Activated CD8-positive, alpha-beta memory T cell treated with anti-CD3 and anti-CD28 coated beads, Interleukin-2, amount 50 U/mL, for 24 hours (primary cell): ENCODE measurements around the gene THSD7A.
"Not testable (repeated sequence)": the region's sequence is repeated elsewhere in the genome, so short reads cannot be mapped to it uniquely, and the experiment has no call there.

Experiments used
- DNase-seq: peaks from one replicate; pipeline ENCODE4 v3.0.0-alpha.2; 2020; ENCODE audit errors: extremely low read depth

Gene THSD7A

GRCh38 chr7:11521964-11522499, 310.0 kb downstream of the THSD7A start:
- DNase-seq, result not testable (repeated sequence)

GRCh38 chr7:11517853-11518252, 314.1 kb downstream of the THSD7A start:
- DNase-seq, result no peak

GRCh38 chr7:11516328-11516727, 315.7 kb downstream of the THSD7A start:
- DNase-seq, result no peak

- no peak for DNase-seq
These were observed 318.5 kb downstream of the THSD7A start for GRCh38 chr7:11513460-11513859.

GRCh38 chr7:11507929-11508328, 324.1 kb downstream of the THSD7A start:
- DNase-seq, result no peak

GRCh38 chr7:11506417-11506816, 325.6 kb downstream of the THSD7A start:
- no peak for DNase-seq

- no peak for DNase-seq
These were observed 326.5 kb downstream of the THSD7A start for GRCh38 chr7:11505471-11505985.

GRCh38 chr7:11492307-11492706, 339.7 kb downstream of the THSD7A start:
- DNase-seq, result no peak

GRCh38 chr7:11491811-11492210, 340.2 kb downstream of the THSD7A start:
- no peak for DNase-seq

- DNase-seq, result no peak
These were observed 342.7 kb downstream of the THSD7A start for GRCh38 chr7:11489280-11489679.

- no peak for DNase-seq
These were observed 345.7 kb downstream of the THSD7A start for GRCh38 chr7:11486271-11486670.

- no peak for DNase-seq
These were observed 346.4 kb downstream of the THSD7A start for GRCh38 chr7:11485636-11486035.

- no peak for DNase-seq
These were observed 351.9 kb downstream of the THSD7A start for GRCh38 chr7:11480143-11480542.

GRCh38 chr7:11478882-11479281, 353.1 kb downstream of the THSD7A start:
- DNase-seq, result no peak

- DNase-seq, result no peak
These were observed 353.6 kb downstream of the THSD7A start for GRCh38 chr7:11478426-11478825.

GRCh38 chr7:11474902-11475585, 357.0 kb downstream of the THSD7A start:
- DNase-seq, result no peak

- no peak for DNase-seq
These were observed 358.1 kb downstream of the THSD7A start for GRCh38 chr7:11473807-11474424.

- DNase-seq, result no peak
These were observed 358.8 kb downstream of the THSD7A start for GRCh38 chr7:11473220-11473619.

- DNase-seq, result no peak
These were observed 359.4 kb downstream of the THSD7A start for GRCh38 chr7:11472646-11473045.

- no peak for DNase-seq
These were observed 360.7 kb downstream of the THSD7A start for GRCh38 chr7:11471255-11471654.

GRCh38 chr7:11469028-11469745, 362.8 kb downstream of the THSD7A start:
- no peak for DNase-seq

- DNase-seq, result no peak
These were observed 365.4 kb downstream of the THSD7A start for GRCh38 chr7:11466517-11467105.
